ENCODE measurements around the gene KLF7.

The KLF7 gene

DNA sequence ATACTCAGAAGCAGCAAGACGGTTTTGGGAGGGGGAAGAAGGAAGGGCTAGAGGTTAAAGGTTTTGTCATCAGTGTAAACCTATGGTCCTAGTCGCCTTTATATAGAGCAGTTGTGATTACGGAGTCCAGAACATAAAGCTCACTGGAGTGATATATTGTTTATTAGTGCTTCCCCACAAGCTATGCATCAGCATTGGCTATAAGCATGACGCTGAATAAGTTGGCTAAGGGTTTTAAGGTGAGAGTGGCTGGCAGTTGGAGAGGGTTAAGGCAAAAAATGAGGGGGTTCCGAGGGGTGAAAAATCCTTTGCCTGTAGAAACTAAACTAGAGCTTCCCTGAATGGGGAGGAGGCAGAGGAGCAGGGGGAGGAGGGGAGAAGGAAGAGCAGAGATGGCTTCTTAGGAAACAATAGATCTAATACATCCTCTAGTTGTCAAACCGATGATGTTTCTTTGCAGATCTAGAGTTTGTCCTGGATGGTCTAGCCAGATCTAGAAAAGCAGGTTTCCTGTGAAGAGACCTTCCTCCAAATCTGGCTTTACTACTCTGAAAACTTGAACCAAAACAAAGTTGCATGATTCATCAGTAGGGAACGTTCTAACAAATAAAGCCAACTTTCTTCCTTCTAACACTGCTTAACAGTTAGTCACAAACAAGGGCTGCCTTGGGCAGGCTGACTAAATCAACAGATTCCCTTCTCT is 2.5 kb downstream of the KLF7 start:
- DNase-seq (ENCODE audit: extremely low read depth, low read depth), result peak; percentile 72
- peak overlapping the region; percentile 82 for H3K4me3 ChIP-seq (replicated peaks; ENCODE audit: low read depth, low read length)
- TF ChIP-seq, protein P1, sequence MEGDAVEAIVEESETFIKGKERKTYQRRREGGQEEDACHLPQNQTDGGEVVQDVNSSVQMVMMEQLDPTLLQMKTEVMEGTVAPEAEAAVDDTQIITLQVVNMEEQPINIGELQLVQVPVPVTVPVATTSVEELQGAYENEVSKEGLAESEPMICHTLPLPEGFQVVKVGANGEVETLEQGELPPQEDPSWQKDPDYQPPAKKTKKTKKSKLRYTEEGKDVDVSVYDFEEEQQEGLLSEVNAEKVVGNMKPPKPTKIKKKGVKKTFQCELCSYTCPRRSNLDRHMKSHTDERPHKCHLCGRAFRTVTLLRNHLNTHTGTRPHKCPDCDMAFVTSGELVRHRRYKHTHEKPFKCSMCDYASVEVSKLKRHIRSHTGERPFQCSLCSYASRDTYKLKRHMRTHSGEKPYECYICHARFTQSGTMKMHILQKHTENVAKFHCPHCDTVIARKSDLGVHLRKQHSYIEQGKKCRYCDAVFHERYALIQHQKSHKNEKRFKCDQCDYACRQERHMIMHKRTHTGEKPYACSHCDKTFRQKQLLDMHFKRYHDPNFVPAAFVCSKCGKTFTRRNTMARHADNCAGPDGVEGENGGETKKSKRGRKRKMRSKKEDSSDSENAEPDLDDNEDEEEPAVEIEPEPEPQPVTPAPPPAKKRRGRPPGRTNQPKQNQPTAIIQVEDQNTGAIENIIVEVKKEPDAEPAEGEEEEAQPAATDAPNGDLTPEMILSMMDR (IDR thresholded peaks at IDR 0.05; ENCODE audit: low read depth, low read length, missing control alignments), result no peak

DNA sequence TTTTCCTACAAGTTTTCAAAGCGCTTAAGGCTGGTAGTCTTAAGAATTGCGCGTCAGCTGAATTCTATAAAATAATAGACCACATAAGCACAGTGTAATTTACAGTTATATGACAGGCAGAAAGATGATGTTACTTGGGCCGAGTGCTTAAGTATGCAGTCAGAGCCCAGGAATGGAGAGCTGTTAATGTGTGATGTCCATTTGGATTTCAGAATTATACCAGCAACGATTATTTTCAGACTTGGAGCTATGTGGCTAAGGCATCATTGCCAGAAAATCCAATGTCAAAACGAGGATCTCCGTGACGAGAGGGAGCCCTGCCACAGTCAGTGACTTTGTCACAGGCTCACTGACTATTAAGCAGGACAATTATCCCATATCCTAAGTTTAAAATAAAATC is 3.4 kb downstream of the KLF7 start:
- no peak for DNase-seq (ENCODE audit: extremely low read depth, low read depth)
- TF ChIP-seq, protein P1 (IDR thresholded peaks at IDR 0.05; ENCODE audit: low read depth, low read length, missing control alignments), result no peak
- peak overlapping the region; percentile 82 for H3K4me3 ChIP-seq (replicated peaks; ENCODE audit: low read depth, low read length)

DNA sequence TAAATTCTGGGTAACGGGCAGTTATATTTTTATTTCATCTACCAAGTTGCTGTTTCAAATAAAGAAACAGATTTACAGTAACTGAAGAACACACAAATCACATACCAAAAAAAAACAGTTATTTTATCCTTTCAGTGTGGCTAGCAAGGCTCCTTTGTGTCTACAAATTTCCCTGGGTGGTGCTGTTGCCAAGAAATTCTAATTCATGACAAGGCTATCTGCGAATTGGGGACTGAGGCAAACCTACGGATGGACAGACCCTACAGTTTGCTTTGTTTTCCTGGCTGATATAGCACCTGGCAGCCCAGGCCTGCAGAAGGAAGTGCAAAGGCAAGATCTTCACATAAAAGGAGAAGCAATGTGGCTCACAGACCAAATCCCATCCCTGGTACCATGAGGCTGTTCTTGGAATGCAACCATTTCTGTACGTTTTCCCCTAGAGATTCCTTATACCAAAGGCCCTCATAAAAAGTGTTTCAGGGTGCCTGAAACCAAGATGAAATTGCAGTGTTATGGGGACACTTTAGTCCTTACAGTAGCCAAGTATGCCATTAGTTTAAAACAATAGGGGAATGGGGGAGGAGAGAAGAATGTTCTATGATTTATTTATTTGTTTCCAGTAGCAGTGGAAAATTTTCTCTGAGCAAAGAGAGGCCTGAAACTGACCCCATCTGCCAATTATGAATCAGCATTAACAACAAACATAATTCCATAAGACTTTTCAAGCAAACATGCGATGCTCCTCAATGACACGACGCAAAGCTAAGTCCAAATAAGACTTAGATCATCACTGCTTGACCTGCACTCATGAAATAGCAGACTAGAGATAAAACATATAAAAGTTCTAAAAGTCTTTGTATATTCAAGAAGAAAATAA is 4.3 kb downstream of the KLF7 start:
- no peak overlapping the region for H3K4me3 ChIP-seq (replicated peaks; ENCODE audit: low read depth, low read length)
- no peak for DNase-seq (ENCODE audit: extremely low read depth, low read depth)
- TF ChIP-seq, protein P1 (IDR thresholded peaks at IDR 0.05; ENCODE audit: low read depth, low read length, missing control alignments), result no peak

DNA sequence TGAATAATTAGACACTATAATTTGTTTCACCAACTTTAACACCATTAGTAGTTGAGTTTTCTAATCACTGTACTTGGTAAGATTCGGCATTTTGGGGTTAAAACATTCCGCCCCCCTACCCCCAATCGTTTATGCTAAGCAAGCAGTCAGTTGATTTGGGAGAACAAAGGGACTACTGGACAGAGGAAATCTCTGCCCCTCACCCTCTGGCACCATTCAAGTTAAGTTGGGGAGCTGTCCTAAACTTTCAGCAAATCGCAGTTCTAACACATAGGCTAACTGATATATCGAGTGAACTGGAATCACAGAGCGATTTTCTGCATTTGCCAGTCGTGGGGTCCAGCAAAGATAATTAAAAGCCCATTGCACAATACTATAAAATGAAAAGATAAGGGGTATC is 5.6 kb downstream of the KLF7 start:
- TF ChIP-seq, protein P1 (IDR thresholded peaks at IDR 0.05; ENCODE audit: low read depth, low read length, missing control alignments), result no peak
- no peak overlapping the region for H3K4me3 ChIP-seq (replicated peaks; ENCODE audit: low read depth, low read length)
- no peak for DNase-seq (ENCODE audit: extremely low read depth, low read depth)

DNA sequence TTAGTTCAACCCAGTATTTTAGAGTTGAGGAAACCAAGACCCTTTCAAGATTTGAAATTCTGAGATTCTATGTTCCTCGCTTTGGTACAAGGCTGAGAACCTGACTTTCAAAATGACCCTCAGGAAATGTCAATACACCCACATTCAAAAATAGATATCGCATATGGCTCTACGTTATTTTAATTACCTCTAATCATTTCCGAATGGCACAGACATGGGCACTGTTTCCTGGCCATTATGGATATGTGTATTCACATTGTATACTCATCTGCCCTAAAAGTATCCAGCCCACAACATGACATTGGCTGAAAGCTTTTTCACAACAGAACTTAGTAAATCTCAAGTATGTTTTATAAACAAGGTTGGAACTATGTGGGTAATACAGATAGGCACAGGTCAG is 6.7 kb downstream of the KLF7 start:
- TF ChIP-seq, protein P1 (IDR thresholded peaks at IDR 0.05; ENCODE audit: low read depth, low read length, missing control alignments), result no peak
- H3K4me3 ChIP-seq (replicated peaks; ENCODE audit: low read depth, low read length), result no peak overlapping the region
- DNase-seq (ENCODE audit: extremely low read depth, low read depth), result no peak

DNA sequence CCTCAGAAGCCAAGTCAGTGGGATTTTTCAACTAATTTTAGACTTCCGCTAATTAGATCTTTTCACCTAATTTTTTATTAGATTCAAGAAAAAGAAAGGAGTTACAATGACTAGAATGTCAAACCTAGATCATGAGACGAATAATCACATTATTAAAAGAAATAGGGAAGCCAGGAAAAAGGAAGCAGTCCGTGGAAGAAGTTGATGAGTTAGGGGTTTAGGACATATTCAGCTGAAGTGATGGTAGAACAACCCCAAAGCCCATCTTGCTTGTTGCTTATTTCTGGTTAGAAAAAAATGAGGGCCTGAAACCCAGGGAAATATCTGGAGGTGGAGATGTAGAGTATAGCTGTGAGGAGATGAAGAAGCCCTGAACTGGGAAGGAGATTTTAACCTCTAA is 8.0 kb downstream of the KLF7 start:
- no peak overlapping the region for H3K4me3 ChIP-seq (replicated peaks; ENCODE audit: low read depth, low read length)
- DNase-seq (ENCODE audit: extremely low read depth, low read depth), result no peak
- TF ChIP-seq, protein P1 (IDR thresholded peaks at IDR 0.05; ENCODE audit: low read depth, low read length, missing control alignments), result no peak
